Amniotic epithelial cell (primary cell): ENCODE data around the gene KCNQ1OT1.

ENCODE experiments used
- DNase-seq: peaks from one replicate; pipeline ENCODE4 v3.0.0-alpha.2; 2010; ENCODE audit warnings: low read depth

KCNQ1OT1 gene

DNA sequence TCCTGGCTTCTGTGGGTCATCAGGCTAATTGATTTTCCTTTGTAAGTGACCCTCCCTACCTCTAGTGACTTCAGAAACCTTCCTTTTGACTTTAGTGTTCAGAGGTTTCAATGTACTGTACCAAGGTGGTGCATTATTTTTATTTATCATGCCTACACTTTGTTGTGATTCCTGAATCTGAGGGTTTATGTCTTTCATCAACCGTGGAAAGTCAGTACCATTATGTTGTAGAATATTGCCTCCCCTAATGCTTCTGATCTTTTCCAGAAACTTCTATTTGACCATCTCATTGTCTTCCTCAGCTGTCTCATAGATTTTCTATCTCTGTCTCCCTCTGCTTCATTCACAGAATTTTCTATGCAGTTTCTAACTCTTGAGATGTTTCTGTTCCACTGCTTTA, 105.5 kb downstream of the KCNQ1OT1 start:
- no peak for DNase-seq

GRCh38 chr11:2593393-2593950, 106.3 kb downstream of the KCNQ1OT1 start:
- no peak for DNase-seq

GRCh38 chr11:2592559-2593392, 107.0 kb downstream of the KCNQ1OT1 start:
- DNase-seq = no peak

GRCh38 chr11:2591805-2592204, 108.0 kb downstream of the KCNQ1OT1 start:
- DNase-seq = no peak

GRCh38 chr11:2590965-2591754, 108.6 kb downstream of the KCNQ1OT1 start:
- no peak for DNase-seq

GRCh38 chr11:2590131-2590964, 109.4 kb downstream of the KCNQ1OT1 start:
- DNase-seq = no peak

GRCh38 chr11:2589538-2589934, 110.3 kb downstream of the KCNQ1OT1 start:
- DNase-seq = no peak

DNA sequence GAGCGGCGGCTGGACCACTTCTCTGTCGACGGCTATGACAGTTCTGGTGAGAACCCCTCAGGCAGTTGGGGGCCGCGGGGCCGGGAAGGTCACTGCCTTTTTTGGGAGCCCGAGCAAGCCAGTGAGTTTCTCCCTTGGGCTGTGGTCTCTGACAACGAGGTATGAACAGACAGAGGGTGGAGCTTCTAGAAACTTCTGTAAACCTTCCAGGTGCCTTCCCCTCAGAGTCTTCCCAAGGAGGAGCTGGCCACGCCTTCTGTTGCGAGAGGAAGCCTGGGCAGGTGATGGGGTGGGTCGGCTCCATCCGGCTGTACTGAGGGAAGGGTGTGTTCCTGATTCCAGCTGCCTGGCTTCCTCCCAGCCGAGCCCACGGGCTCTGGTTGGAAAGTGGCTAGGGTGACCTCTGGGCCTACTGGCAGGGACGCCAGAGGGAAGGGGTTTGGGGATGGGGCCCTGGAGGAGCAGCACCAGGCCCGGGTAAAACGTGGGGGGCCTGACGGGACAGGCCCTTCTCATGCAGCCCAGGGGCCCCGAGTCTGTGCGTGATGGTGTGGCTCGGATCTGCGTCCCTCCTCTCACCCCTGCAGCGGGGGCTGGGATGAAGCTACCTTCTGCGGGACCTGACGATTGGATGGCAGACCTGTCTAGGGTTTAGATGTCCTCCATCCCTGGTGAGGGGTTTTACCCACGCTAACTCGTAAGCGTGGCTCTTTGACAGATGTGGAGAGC, 110.8 kb downstream of the KCNQ1OT1 start:
- DNase-seq = no peak

- no peak for DNase-seq
Observed at GRCh38 chr11:2587976-2588748, 111.6 kb downstream of the KCNQ1OT1 start.

- no peak for DNase-seq
Observed at GRCh38 chr11:2587132-2587930, 112.5 kb downstream of the KCNQ1OT1 start.

DNA sequence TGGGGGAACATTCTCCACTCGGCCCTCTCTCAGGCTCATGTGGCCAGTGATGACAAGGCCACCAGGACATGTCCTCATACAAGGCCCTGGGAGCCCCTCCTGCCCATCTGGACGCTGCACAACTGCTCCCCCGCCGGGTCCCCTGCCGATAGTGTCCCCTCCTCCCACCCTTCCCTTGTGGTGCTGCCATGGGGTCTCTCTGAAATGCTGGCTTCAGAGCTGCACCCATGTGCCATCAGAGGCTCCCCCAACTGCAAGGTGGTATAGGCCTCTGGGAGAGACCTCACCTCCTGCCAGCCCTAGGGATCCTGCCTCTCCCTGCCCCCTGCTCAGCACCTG, 113.0 kb downstream of the KCNQ1OT1 start:
- no peak for DNase-seq

DNA sequence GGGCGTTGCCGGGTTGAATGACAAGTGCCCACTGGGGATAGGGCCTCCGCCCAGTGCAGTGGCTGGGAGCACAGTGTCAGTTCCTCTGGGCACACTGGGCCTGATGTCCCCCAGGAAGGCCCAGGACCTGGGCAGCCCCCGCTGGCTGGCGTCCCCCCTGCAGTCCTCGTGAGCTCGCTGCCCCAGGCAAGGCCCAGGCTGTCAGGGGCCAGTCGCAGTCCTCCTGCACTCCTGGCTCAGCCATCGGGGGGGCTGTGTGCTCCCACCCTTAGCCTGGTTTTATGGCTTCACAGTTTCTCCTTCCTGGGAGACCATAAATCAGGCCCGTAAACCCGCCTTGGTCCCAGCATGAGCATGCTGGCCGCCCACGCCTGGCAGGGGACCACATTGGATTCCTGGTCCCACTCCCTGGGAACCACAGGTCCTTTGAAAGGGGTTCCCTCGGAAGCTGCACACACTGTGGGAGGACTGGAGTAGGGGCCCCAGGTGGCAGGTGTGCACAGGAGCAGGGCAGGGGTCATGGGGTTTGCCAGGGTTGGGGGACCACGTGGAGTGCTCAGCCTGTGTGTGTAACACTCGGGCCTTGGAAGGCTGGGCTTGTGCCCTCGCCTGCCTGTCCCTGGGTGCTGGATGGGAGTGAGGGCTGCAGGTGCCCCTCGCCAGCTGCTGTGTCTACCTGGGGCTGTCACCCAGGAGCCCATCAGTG, 113.6 kb downstream of the KCNQ1OT1 start:
- DNase-seq = no peak

GRCh38 chr11:2585566-2586086, 114.2 kb downstream of the KCNQ1OT1 start:
- no peak for DNase-seq

DNA sequence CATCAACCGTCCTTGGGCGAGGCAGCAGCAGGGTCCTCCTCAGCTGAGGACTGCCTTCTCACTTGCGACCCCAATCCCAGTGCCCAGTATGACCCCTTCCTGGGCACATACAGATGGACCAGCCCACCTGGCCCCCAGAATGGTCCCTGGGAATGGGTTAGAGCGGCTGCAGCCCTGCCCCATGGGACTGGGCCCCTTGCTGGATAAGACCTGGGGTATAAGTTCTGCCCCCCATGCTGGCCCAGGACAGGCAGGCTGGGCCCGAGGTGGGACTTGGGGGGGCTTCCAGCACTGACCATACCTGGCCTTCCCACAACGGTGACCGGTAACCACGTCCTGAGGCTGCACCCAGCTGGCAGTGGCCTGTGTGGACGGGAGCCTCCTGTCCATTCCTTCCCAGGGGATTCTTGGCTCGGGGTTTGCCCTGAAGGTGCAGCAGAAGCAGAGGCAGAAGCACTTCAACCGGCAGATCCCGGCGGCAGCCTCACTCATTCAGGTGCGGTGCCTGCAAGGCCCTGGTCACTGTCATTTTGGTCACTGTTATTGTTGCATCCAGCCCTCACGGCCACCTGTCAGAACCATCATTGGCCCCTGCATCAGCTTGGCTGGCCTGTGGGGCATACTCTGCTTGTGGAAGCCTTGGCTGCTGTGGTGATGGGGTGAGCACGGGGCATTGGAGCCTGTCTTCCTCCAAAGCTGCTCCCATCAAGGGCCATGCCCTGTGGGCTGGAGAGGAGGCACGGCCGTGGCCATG, 114.8 kb downstream of the KCNQ1OT1 start:
- no peak for DNase-seq

DNA sequence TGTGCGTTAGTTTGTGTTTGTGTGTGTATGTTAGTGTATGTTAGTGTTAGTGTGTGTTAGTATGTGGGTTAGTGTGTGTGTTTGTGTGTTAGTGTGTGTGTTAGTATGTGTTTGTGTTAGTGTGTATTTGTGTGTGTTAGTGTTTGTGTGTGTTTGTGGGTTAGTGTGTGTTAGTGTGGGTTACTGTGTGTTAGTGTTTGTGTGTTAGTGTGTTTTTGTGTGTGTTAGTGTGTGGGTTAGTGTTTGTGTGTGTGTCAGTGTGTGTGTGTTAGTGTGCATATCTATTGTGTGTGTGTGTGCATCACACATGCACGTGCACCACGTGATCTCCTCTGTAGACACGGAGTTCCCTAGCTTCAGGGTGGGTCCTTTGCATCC, 115.4 kb downstream of the KCNQ1OT1 start:
- no peak for DNase-seq

DNA sequence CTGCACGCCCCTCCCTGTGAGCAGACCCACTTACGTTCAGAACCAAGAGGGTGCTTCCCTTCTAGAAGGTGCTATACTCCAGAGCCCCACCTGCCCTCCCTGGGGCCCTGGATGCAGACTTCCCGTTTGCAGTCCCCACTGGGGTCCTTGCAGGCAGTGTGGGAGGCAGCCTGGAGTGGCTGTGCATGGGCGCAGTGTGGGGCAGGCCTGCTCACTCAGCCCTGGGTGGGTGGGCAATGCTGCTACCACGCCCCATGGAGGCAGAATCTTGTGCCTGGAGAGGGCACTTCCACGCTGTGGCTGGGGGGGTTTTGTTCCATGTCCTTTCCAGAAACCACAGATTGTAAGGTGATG, 116.2 kb downstream of the KCNQ1OT1 start:
- DNase-seq = no peak

DNA sequence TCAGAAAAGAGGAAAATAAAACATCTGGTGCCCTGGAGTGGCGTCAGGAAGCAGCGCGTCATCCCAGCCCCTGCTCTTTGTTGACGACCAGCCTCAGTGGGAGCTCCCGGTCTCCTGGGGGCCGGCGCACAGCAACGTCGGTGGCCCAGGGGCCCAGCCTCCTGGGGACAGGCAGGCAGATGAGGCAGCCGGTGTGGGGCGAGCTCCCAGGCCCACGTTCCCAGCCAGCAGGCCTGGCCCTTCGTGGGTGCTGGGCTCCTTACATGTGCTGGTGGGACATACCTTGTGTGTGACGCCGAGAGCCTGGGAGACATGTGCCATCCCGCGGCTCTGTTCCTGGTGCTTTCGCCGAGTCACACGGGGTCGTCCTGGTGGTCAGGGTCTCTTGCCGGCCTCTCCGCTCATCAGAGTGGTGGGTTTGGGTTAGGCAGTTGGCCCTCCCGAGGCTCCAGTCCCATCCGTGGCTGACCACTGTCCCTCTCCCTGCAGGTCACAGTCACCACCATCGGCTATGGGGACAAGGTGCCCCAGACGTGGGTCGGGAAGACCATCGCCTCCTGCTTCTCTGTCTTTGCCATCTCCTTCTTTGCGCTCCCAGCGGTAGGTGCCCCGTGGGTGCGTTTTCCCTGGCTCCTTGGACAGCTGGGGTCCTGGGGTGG, 116.7 kb downstream of the KCNQ1OT1 start:
- no peak for DNase-seq
